GM23338 (cell line): ENCODE measurements around the gene RARG. TPM values are rescaled to one million over a fixed set of nuclear protein-coding genes. Genes with fewer than 3 reads are reported as not detected.
A peak's percentile ranks its signal among the peaks of the same experiment; 100 is the strongest.

Experiments used
- ATAC-seq: fragments of 200-7000 bp; cut with Tn5 transposase; 3 replicates; pipeline ENCODE4 v1.9.1; 2020
- DNase-seq: peaks from one replicate; pipeline ENCODE4 v3.0.0-alpha.2; 2015; ENCODE audit warnings: low spot score
- H2AFZ ChIP-seq: fragments of 200-600 bp; sonication (generic); 2 replicates; pipeline ENCODE4 v1.8.0; 2016; ENCODE audit warnings: antibody characterized with exemption, mild to moderate bottlenecking, moderate library complexity
- H3F3A ChIP-seq: fragments of 200-600 bp; sonication (generic); replicated peaks from 2 replicates; pipeline ENCODE4 v1.8.0; 2017; ENCODE audit warnings: antibody characterized with exemption, mixed run types, low read depth
- H3K27ac ChIP-seq: fragments of 200-600 bp; sonication (generic); 2 replicates; pipeline ENCODE4 v1.6.1; 2016; ENCODE audit warnings: low read depth
- H3K27me3 ChIP-seq: fragments of 200-600 bp; sonication (generic); 2 replicates; pipeline ENCODE4 v1.8.0; 2016; ENCODE audit warnings: mild to moderate bottlenecking, mixed run types, moderate library complexity; ENCODE audit not compliant: insufficient read depth
- H3K36me3 ChIP-seq: fragments of 200-600 bp; sonication (generic); 2 replicates; pipeline ENCODE4 v1.8.0; 2016; ENCODE audit warnings: mild to moderate bottlenecking; ENCODE audit not compliant: insufficient read depth
- H3K4me1 ChIP-seq: fragments of 200-600 bp; sonication (generic); 2 replicates; pipeline ENCODE4 v1.8.0; 2016; ENCODE audit warnings: mild to moderate bottlenecking, moderate library complexity; ENCODE audit not compliant: insufficient read depth
- H3K4me2 ChIP-seq: fragments of 200-600 bp; sonication (generic); 2 replicates; pipeline ENCODE4 v1.7.1; 2017; ENCODE audit warnings: mixed run types
- H3K4me3 ChIP-seq: fragments of 200-600 bp; sonication (generic); 2 replicates; pipeline ENCODE4 v1.6.1; 2016; ENCODE audit warnings: mixed run types
- H3K79me2 ChIP-seq: fragments of 200-600 bp; sonication (generic); replicated peaks from 2 replicates; pipeline ENCODE4 v1.8.0; 2017; ENCODE audit warnings: mild to moderate bottlenecking; ENCODE audit not compliant: insufficient read depth
- H3K9me2 ChIP-seq: fragments of 200-600 bp; sonication (generic); 2 replicates; pipeline ENCODE4 v1.8.0; 2017; ENCODE audit not compliant: insufficient read depth
- H4K20me1 ChIP-seq: fragments of 200-600 bp; sonication (generic); replicated peaks from 2 replicates; pipeline ENCODE4 v1.8.0; 2017; ENCODE audit warnings: mild to moderate bottlenecking; ENCODE audit not compliant: insufficient read depth
- H3K27ac Mint-ChIP-seq: 2 replicates; pipeline ENCODE4 v1.8.0; 2020; ENCODE audit warnings: inconsistent platforms, mild to moderate bottlenecking, moderate library complexity, mixed read lengths
- H3K27me3 Mint-ChIP-seq: 3 replicates; pipeline ENCODE4 v1.8.0; 2022; ENCODE audit warnings: low read depth, mild to moderate bottlenecking, moderate library complexity, mixed read lengths, inconsistent platforms; ENCODE audit not compliant: insufficient read depth, poor library complexity
- H3K36me3 Mint-ChIP-seq: 3 replicates; pipeline ENCODE4 v1.8.0; 2021; ENCODE audit warnings: low read depth, mild to moderate bottlenecking, inconsistent platforms, moderate library complexity, mixed read lengths
- H3K4me1 Mint-ChIP-seq: 3 replicates; pipeline ENCODE4 v1.8.0; 2020; ENCODE audit warnings: mild to moderate bottlenecking, inconsistent platforms, mixed read lengths
- H3K4me3 Mint-ChIP-seq: 3 replicates; pipeline ENCODE4 v1.8.0; 2021; ENCODE audit warnings: moderate library complexity, mild to moderate bottlenecking, inconsistent platforms, mixed read lengths
- H3K9me3 Mint-ChIP-seq: 3 replicates; pipeline ENCODE4 v1.8.0; 2020; ENCODE audit warnings: moderate library complexity, mild to moderate bottlenecking, inconsistent platforms, mixed read lengths
- CREB1 ChIP-seq: fragments of 250-450 bp; sonication (Bioruptor Pico); IDR thresholded peaks from 2 replicates; pipeline ENCODE4 v1.5.0; 2020; ENCODE audit warnings: low read depth, mild to moderate bottlenecking, moderate library complexity
- CTCF ChIP-seq, 2 experiments: fragments of 200-600 bp in 1 of 2; sonication (generic) in 1 of 2; conservative IDR thresholded peaks; 2 replicates each; pipeline versions ENCODE4 v1.5.1 to v1.6.1; 2016 to 2017; ENCODE audit warnings: antibody characterized with exemption in 2 of 2, low read depth in 2 of 2, mild to moderate bottlenecking in 2 of 2, moderate library complexity in 1 of 2
- EZH2 ChIP-seq: fragments of 200-600 bp; sonication (generic); IDR thresholded peaks from one replicate; pipeline ENCODE4 v1.8.0; 2017; ENCODE audit warnings: antibody characterized with exemption, mild to moderate bottlenecking, low read depth; ENCODE audit not compliant: unreplicated experiment
- NANOG ChIP-seq: IDR thresholded peaks from 2 replicates; pipeline ENCODE4 v1.6.1; 2016; ENCODE audit warnings: antibody characterized with exemption, borderline replicate concordance
- POLR2AphosphoS5 ChIP-seq: IDR thresholded peaks from 2 replicates; pipeline ENCODE4 v1.6.1; 2016; ENCODE audit warnings: antibody characterized with exemption, low read depth
- REST ChIP-seq: IDR thresholded peaks from one replicate; pipeline ENCODE4 v1.6.1; 2018; ENCODE audit warnings: antibody characterized with exemption; ENCODE audit not compliant: unreplicated experiment
- STAT1 ChIP-seq: IDR thresholded peaks from one replicate; pipeline ENCODE4 v1.6.1; 2016; ENCODE audit warnings: antibody characterized with exemption; ENCODE audit not compliant: unreplicated experiment
- ZNF114 ChIP-seq: fragments of 250-450 bp; sonication (Bioruptor Pico); IDR thresholded peaks from 2 replicates; pipeline ENCODE4 v1.5.0; 2020; ENCODE audit warnings: mild to moderate bottlenecking, moderate library complexity
- ZNF331 ChIP-seq: fragments of 250-450 bp; sonication (Bioruptor Pico); IDR thresholded peaks from 2 replicates; pipeline ENCODE4 v1.5.0; 2020; ENCODE audit warnings: low read depth, mild to moderate bottlenecking, moderate library complexity
- polyA plus RNA-seq: library from polyadenylated mRNA; unstranded; fragments of >200 nt; fragmentation: Nextera tagmentation; extraction: Ambion mirVana; gene quantifications from 2 replicates; pipeline ENCODE4 v1.2.1, GENCODE V29; 2016
- total RNA-seq: library from RNA; depleted of rRNA; stranded (reverse); fragments of >200 nt; shearing (Covaris generic); gene quantifications from 2 replicates; pipeline ENCODE4 v1.2.3, GENCODE V29; 2014

The RARG gene
- total and polyA plus RNA-seq, 2 experiments from 2014 or later: 18.5 to 50.2 TPM

- Histone ChIP-seq H3K9me2 (no peaks in the 10 kb centered on the region), H3K27me3 (no peaks in the 10 kb centered on the region), H3K4me1 (peaks cover 65% of the 10 kb centered on the region), H3K79me2 (peaks cover 4% of the 10 kb centered on the region; the same call in 1 of the 2 replicates), H3F3A (peaks cover 15% of the 10 kb centered on the region; the same call in 1 of the 2 replicates), H2AFZ (peak overlapping the region; percentile 38; the same call in 1 of the 2 replicates), H3K36me3 (no peaks in the 10 kb centered on the region), H3K27ac (peak overlapping the region; percentile 74; the same call in 1 of the 2 replicates), H3K4me2 (peak overlapping the region; percentile 93), H4K20me1 (no peaks in the 10 kb centered on the region), H3K4me3 (peak overlapping the region; percentile 56)
- ATAC-seq (peak; percentile 45), DNase-seq (peak; percentile 63)
- H3K9me3 Mint-ChIP-seq: no peaks in the 10 kb centered on the region
- H3K4me3 Mint-ChIP-seq: peak overlapping the region; percentile 82
- H3K27me3 Mint-ChIP-seq: peaks cover 23% of the 10 kb centered on the region
- H3K4me1 Mint-ChIP-seq: peaks cover 64% of the 10 kb centered on the region
- H3K27ac Mint-ChIP-seq: peak overlapping the region; percentile 59; the same call in 1 of the 2 replicates
- no peaks in the 10 kb centered on the region for H3K36me3 Mint-ChIP-seq
- TF ChIP-seq ZNF114 (CRISPR knock-in tag) (no peak), NANOG (no peak), CREB1 (no peak), CTCF (conservative IDR thresholded peaks at IDR 0.05; ENCODE audit: low read depth in 2 of 2) (no peak), ZNF331 (CRISPR knock-in tag) (no peak)
Measured at GRCh38 chr12:53232646-53233461, 845 bp upstream of the RARG start.

GRCh38 chr12:53231671-53231920, 413 bp downstream of the RARG start:
- H3K27me3 ChIP-seq: no peaks in the 10 kb centered on the region
- H3K36me3 Mint-ChIP-seq: peaks cover 5% of the 10 kb centered on the region
- peaks cover 68% of the 10 kb centered on the region for H3K4me1 Mint-ChIP-seq
- no peak overlapping the region for H3K27ac Mint-ChIP-seq
- H3K4me1 ChIP-seq: peaks cover 67% of the 10 kb centered on the region
- H3K36me3 ChIP-seq: no peaks in the 10 kb centered on the region
- 0 out of 4 replicates have a peak, but pooled peaks of 1 of the 2 experiments have one; percentile 14 for TF ChIP-seq CTCF (conservative IDR thresholded peaks at IDR 0.05; ENCODE audit: low read depth in 2 of 2)
- 0 out of 2 replicates have a peak, but pooled peaks have one; percentile 23 for TF ChIP-seq POLR2AphosphoS5
- no peak for TF ChIP-seq REST
- TF ChIP-seq EZH2: no peak
- no peak for TF ChIP-seq STAT1
- ATAC-seq: no peak
- no peak for DNase-seq
- H3K4me3 Mint-ChIP-seq: peak overlapping the region; percentile 82
- peaks cover 22% of the 10 kb centered on the region for H3K27me3 Mint-ChIP-seq
- peaks cover 15% of the 10 kb centered on the region; the same call in 1 of the 2 replicates for H3F3A ChIP-seq
- no peaks in the 10 kb centered on the region for H4K20me1 ChIP-seq
- H3K4me2 ChIP-seq: peak overlapping the region; percentile 92
- H3K9me3 Mint-ChIP-seq: no peaks in the 10 kb centered on the region
- H2AFZ ChIP-seq: peak overlapping the region; percentile 87
- H3K9me2 ChIP-seq: no peaks in the 10 kb centered on the region
- peaks cover 4% of the 10 kb centered on the region; the same call in 1 of the 2 replicates for H3K79me2 ChIP-seq
- peak overlapping the region; percentile 84 for H3K4me3 ChIP-seq
- no peak overlapping the region for H3K27ac ChIP-seq
